Thyroid gland (tissue), 4 donors: ENCODE results near the gene PLEKHS1.

ENCODE experiments used
- POLR2A ChIP-seq, 2 donors: fragments of 450-650 bp; IDR thresholded peaks; one replicate each; pipeline ENCODE4 v1.6.1; 2017; ENCODE audit warnings: antibody characterized with exemption in 2 of 2, mild to moderate bottlenecking in 2 of 2, moderate library complexity in 1 of 2
- TF ChIP-seq, protein P1 (sequence below), 6 experiments: fragments of 200-600 bp in 3 of 6; fragments of 450-650 bp in 3 of 6; sonication (generic) in 3 of 6; IDR thresholded peaks; one replicate each; pipeline ENCODE4 v1.5.1; 2016 to 2019; ENCODE audit warnings: antibody characterized with exemption in 6 of 6, mild to moderate bottlenecking in 2 of 6, inconsistent platforms in 1 of 6, moderate library complexity in 1 of 6

DNA sequence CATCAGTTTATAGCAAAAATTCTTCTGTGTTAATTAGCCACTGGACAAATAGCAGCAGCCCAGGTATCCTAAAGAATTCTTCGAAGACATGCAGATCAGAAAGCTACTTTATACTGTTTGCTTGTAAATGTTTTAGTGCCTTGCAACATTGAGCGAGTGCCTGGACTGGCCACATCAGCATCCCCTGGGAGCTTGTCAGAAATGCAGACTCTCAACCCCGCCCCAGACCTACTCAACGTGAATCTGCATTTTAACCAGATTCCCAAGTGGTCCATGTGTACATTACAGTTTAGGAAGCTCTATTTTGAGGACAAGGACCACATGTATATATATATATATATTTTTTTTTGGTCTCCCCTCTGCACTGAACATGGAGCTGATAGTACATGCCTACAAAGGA lies 18.5 kb upstream of the PLEKHS1 start:
- TF ChIP-seq, protein P1, sequence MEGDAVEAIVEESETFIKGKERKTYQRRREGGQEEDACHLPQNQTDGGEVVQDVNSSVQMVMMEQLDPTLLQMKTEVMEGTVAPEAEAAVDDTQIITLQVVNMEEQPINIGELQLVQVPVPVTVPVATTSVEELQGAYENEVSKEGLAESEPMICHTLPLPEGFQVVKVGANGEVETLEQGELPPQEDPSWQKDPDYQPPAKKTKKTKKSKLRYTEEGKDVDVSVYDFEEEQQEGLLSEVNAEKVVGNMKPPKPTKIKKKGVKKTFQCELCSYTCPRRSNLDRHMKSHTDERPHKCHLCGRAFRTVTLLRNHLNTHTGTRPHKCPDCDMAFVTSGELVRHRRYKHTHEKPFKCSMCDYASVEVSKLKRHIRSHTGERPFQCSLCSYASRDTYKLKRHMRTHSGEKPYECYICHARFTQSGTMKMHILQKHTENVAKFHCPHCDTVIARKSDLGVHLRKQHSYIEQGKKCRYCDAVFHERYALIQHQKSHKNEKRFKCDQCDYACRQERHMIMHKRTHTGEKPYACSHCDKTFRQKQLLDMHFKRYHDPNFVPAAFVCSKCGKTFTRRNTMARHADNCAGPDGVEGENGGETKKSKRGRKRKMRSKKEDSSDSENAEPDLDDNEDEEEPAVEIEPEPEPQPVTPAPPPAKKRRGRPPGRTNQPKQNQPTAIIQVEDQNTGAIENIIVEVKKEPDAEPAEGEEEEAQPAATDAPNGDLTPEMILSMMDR (IDR thresholded peaks at IDR 0.05): no peak
- TF ChIP-seq POLR2A (IDR thresholded peaks at IDR 0.05): no peak
